Activated naive CD8-positive, alpha-beta T cell (primary cell): Measurements from ENCODE around the gene RSAD1.

Experiments
- H3K27ac Mint-ChIP-seq: one replicate; pipeline ENCODE4 v1.8.0; 2021; ENCODE audit warnings: mixed read lengths
- H3K27me3 Mint-ChIP-seq: one replicate; pipeline ENCODE4 v1.8.0; 2021; ENCODE audit warnings: mixed read lengths
- H3K36me3 Mint-ChIP-seq: one replicate; pipeline ENCODE4 v1.8.0; 2021; ENCODE audit warnings: mixed read lengths
- H3K4me1 Mint-ChIP-seq: one replicate; pipeline ENCODE4 v1.8.0; 2021; ENCODE audit warnings: low read depth, mixed read lengths
- H3K4me3 Mint-ChIP-seq: one replicate; pipeline ENCODE4 v1.8.0; 2021; ENCODE audit warnings: mild to moderate bottlenecking, mixed read lengths
- H3K9me3 Mint-ChIP-seq: one replicate; pipeline ENCODE4 v1.8.0; 2021; ENCODE audit warnings: low read depth, mixed read lengths

RSAD1 gene

GRCh38 chr17:50448643-50449042 is 30.0 kb upstream of the RSAD1 start:
- no peak overlapping the region for H3K27ac Mint-ChIP-seq
- H3K27me3 Mint-ChIP-seq = no peaks in the 10 kb centered on the region
- no peak overlapping the region for H3K4me3 Mint-ChIP-seq
- no peaks in the 10 kb centered on the region for H3K9me3 Mint-ChIP-seq
- H3K4me1 Mint-ChIP-seq = no peaks in the 10 kb centered on the region
- peaks cover 5% of the 10 kb centered on the region for H3K36me3 Mint-ChIP-seq

- Mint-ChIP-seq H3K4me3 (no peak overlapping the region), H3K36me3 (peaks cover 8% of the 10 kb centered on the region), H3K27ac (no peak overlapping the region), H3K4me1 (no peaks in the 10 kb centered on the region), H3K9me3 (no peaks in the 10 kb centered on the region), H3K27me3 (no peaks in the 10 kb centered on the region)
These were observed 26.6 kb upstream of the RSAD1 start for GRCh38 chr17:50451943-50452629.

- no peaks in the 10 kb centered on the region for H3K4me1 Mint-ChIP-seq
- H3K4me3 Mint-ChIP-seq = no peak overlapping the region
- H3K27me3 Mint-ChIP-seq = no peaks in the 10 kb centered on the region
- peaks cover 8% of the 10 kb centered on the region for H3K36me3 Mint-ChIP-seq
- no peaks in the 10 kb centered on the region for H3K9me3 Mint-ChIP-seq
- H3K27ac Mint-ChIP-seq = no peak overlapping the region
These were observed 25.9 kb upstream of the RSAD1 start for GRCh38 chr17:50452630-50453300.

- Mint-ChIP-seq H3K27ac (no peak overlapping the region), H3K9me3 (no peaks in the 10 kb centered on the region), H3K4me3 (no peak overlapping the region), H3K4me1 (no peaks in the 10 kb centered on the region), H3K36me3 (peaks cover 8% of the 10 kb centered on the region), H3K27me3 (no peaks in the 10 kb centered on the region)
These were observed 24.8 kb upstream of the RSAD1 start for GRCh38 chr17:50453901-50454300.

- no peaks in the 10 kb centered on the region for H3K4me1 Mint-ChIP-seq
- H3K27ac Mint-ChIP-seq = no peak overlapping the region
- H3K36me3 Mint-ChIP-seq = peaks cover 4% of the 10 kb centered on the region
- H3K9me3 Mint-ChIP-seq = no peaks in the 10 kb centered on the region
- no peaks in the 10 kb centered on the region for H3K27me3 Mint-ChIP-seq
- H3K4me3 Mint-ChIP-seq = no peak overlapping the region
These were observed 21.0 kb upstream of the RSAD1 start for GRCh38 chr17:50457621-50458020.

- no peak overlapping the region for H3K4me3 Mint-ChIP-seq
- H3K4me1 Mint-ChIP-seq = no peaks in the 10 kb centered on the region
- no peaks in the 10 kb centered on the region for H3K9me3 Mint-ChIP-seq
- H3K27me3 Mint-ChIP-seq = no peaks in the 10 kb centered on the region
- H3K27ac Mint-ChIP-seq = no peak overlapping the region
- H3K36me3 Mint-ChIP-seq = peaks cover 4% of the 10 kb centered on the region
These were observed 20.4 kb upstream of the RSAD1 start for GRCh38 chr17:50458270-50458669.

GRCh38 chr17:50458701-50459676 is 19.7 kb upstream of the RSAD1 start:
- Mint-ChIP-seq H3K27ac (no peak overlapping the region), H3K4me3 (no peak overlapping the region), H3K27me3 (no peaks in the 10 kb centered on the region), H3K9me3 (no peaks in the 10 kb centered on the region), H3K36me3 (peaks cover 4% of the 10 kb centered on the region), H3K4me1 (no peaks in the 10 kb centered on the region)

- Mint-ChIP-seq H3K4me3 (no peak overlapping the region), H3K36me3 (peaks cover 4% of the 10 kb centered on the region), H3K27me3 (no peaks in the 10 kb centered on the region), H3K9me3 (no peaks in the 10 kb centered on the region), H3K27ac (no peak overlapping the region), H3K4me1 (no peaks in the 10 kb centered on the region)
These were observed 18.9 kb upstream of the RSAD1 start for GRCh38 chr17:50459756-50460155.

- Mint-ChIP-seq H3K4me1 (no peaks in the 10 kb centered on the region), H3K27me3 (no peaks in the 10 kb centered on the region), H3K27ac (no peak overlapping the region), H3K9me3 (no peaks in the 10 kb centered on the region), H3K36me3 (no peaks in the 10 kb centered on the region), H3K4me3 (no peak overlapping the region)
These were observed 17.7 kb upstream of the RSAD1 start for GRCh38 chr17:50460831-50461526.

- no peaks in the 10 kb centered on the region for H3K36me3 Mint-ChIP-seq
- no peak overlapping the region for H3K4me3 Mint-ChIP-seq
- H3K4me1 Mint-ChIP-seq = no peaks in the 10 kb centered on the region
- no peaks in the 10 kb centered on the region for H3K9me3 Mint-ChIP-seq
- H3K27me3 Mint-ChIP-seq = no peaks in the 10 kb centered on the region
- H3K27ac Mint-ChIP-seq = no peak overlapping the region
These were observed 17.0 kb upstream of the RSAD1 start for GRCh38 chr17:50461550-50462132.

GRCh38 chr17:50462446-50462845 is 16.2 kb upstream of the RSAD1 start:
- H3K9me3 Mint-ChIP-seq = no peaks in the 10 kb centered on the region
- no peak overlapping the region for H3K27ac Mint-ChIP-seq
- H3K27me3 Mint-ChIP-seq = no peaks in the 10 kb centered on the region
- no peaks in the 10 kb centered on the region for H3K4me1 Mint-ChIP-seq
- H3K4me3 Mint-ChIP-seq = no peak overlapping the region
- H3K36me3 Mint-ChIP-seq = no peaks in the 10 kb centered on the region

- H3K27ac Mint-ChIP-seq = no peak overlapping the region
- H3K9me3 Mint-ChIP-seq = no peaks in the 10 kb centered on the region
- H3K36me3 Mint-ChIP-seq = no peaks in the 10 kb centered on the region
- H3K27me3 Mint-ChIP-seq = peaks cover 6% of the 10 kb centered on the region
- peaks cover 6% of the 10 kb centered on the region for H3K4me1 Mint-ChIP-seq
- no peak overlapping the region for H3K4me3 Mint-ChIP-seq
These were observed 14.5 kb upstream of the RSAD1 start for GRCh38 chr17:50464121-50464520.

GRCh38 chr17:50464736-50465135 is 13.9 kb upstream of the RSAD1 start:
- no peak overlapping the region for H3K27ac Mint-ChIP-seq
- no peaks in the 10 kb centered on the region for H3K9me3 Mint-ChIP-seq
- H3K36me3 Mint-ChIP-seq = no peaks in the 10 kb centered on the region
- H3K4me3 Mint-ChIP-seq = no peak overlapping the region
- H3K27me3 Mint-ChIP-seq = peaks cover 6% of the 10 kb centered on the region
- peaks cover 8% of the 10 kb centered on the region for H3K4me1 Mint-ChIP-seq

GRCh38 chr17:50465171-50465570 is 13.5 kb upstream of the RSAD1 start:
- Mint-ChIP-seq H3K27ac (no peak overlapping the region), H3K27me3 (peaks cover 6% of the 10 kb centered on the region), H3K4me3 (no peak overlapping the region), H3K36me3 (no peaks in the 10 kb centered on the region), H3K4me1 (peaks cover 8% of the 10 kb centered on the region), H3K9me3 (no peaks in the 10 kb centered on the region)
